GM18511 (cell line): Measurements from ENCODE around the gene IFNA8.
"Not testable (repeated sequence)": the region's sequence is repeated elsewhere in the genome, so short reads cannot be mapped to it uniquely, and the experiment has no call there.

Experiments
- ATAC-seq: cut with Tn5 transposase; IDR thresholded peaks from one replicate; pipeline ENCODE4 v1.9.1; 2021; ENCODE audit warnings: mild to moderate bottlenecking, moderate library complexity; ENCODE audit not compliant: unreplicated experiment

Gene IFNA8

DNA sequence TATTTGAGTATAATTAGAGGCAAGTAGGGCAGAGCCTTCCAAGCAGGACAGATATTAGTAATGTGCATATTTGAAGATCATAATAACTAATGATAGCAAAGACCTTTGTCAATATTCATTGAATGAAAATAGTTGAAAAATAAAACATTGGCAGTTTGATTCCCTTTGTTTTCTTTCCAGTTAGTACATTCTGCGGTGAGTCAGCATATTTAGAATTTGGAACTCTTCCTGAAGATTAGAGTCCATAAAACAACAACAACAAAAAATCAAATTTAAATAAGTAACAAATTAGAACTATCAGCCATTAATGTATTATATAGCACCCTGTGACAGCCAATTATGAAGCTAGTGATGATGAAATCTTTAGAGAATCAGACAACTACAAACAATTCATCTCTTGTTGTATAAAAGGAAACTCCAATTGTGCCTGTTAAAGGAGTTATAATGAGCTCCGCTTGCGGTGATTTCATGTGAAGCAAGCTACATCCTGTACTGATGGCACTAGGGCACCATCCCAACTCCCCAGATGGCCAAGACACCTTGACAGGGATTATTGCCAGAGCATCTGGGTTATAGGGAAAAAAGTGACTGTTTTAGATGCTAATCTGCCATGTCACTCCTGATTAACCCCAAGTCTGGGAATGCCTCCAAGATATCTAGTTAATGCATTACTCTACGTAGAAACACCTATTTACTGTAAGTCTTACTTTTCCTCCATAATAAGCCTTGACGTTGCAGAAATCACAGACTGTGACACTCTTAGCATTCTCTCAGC lies 6.8 kb downstream of the IFNA8 start:
- no peak for ATAC-seq

GRCh38 chr9:21428235-21428634 lies 19.3 kb downstream of the IFNA8 start:
- ATAC-seq, result peak; percentile 51

GRCh38 chr9:21429191-21429590 lies 20.3 kb downstream of the IFNA8 start:
- ATAC-seq, result no peak

- peak; percentile 75 for ATAC-seq
Observed at GRCh38 chr9:21432672-21433425, 23.9 kb downstream of the IFNA8 start.

GRCh38 chr9:21434202-21435014 lies 25.5 kb downstream of the IFNA8 start:
- ATAC-seq, result no peak

GRCh38 chr9:21435015-21435383 lies 26.1 kb downstream of the IFNA8 start:
- ATAC-seq, result not testable (repeated sequence)

GRCh38 chr9:21440139-21440538 lies 31.2 kb downstream of the IFNA8 start, which contains the start of gene IFNA1:
Gene IFNA1 (plus strand): TSS chr9:21440439. CDS start chr9:21440508, 69 bp downstream.
- no peak for ATAC-seq

DNA sequence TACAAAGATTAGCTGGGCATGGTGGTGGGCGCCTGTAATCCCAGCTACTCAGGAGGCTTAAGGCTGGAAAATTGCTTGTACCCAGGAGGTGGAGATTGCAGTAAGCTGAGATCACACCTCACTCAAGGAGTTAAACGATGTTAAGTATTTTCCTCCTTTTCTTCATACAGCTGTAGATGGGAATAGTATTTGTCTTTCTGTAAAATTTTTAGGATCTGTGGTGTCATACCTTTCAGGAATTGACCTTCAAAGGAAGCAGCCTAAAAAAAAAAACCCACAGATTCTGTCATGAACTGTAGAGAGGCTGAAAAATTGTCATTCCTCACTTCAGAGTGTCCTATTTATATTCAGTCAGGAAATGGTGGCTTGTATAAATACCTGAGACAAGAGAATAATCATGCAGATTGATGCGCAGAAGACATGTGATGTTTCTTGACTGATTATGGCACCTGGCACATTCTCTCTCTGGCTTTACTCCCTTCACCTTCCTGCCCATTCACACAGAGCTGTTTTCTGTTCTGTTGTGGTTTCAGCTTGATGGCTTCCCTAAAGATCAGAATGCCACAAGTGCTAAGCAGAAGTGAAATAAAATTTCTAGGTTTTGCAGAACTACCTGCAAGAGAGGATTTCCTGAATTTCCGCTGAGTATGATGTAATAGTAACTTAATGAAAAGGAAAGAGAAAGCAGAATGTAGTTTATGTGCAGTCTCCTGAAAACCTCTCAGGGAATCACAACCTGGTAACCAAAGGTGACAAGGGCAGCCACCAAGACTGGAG lies 35.1 kb downstream of the IFNA8 start:
- peak; percentile 94 for ATAC-seq

- ATAC-seq, result not testable (repeated sequence)
Observed at GRCh38 chr9:21449312-21449711, 40.4 kb downstream of the IFNA8 start.

- no peak for ATAC-seq
Observed at GRCh38 chr9:21450733-21451394, 41.9 kb downstream of the IFNA8 start.

- no peak for ATAC-seq
Observed at GRCh38 chr9:21452681-21453080, 43.8 kb downstream of the IFNA8 start.

GRCh38 chr9:21454149-21454548 lies 45.2 kb downstream of the IFNA8 start:
- ATAC-seq, result no peak

- peak; percentile 97 for ATAC-seq
Observed at GRCh38 chr9:21455320-21455719, 46.4 kb downstream of the IFNA8 start.
